Fibroblast of villous mesenchyme (primary cell): ENCODE data around the gene MGLL. TPM values are rescaled to one million over a fixed set of nuclear protein-coding genes. Genes with fewer than 3 reads are reported as not detected.

Source experiments
- DNase-seq: peaks from one replicate; pipeline ENCODE4 v3.0.0-alpha.2; 2010; ENCODE audit warnings: low read depth
- H3K4me3 ChIP-seq: 2 replicates; pipeline ENCODE4 v1.5.1; 2011; ENCODE audit warnings: low read depth, mild to moderate bottlenecking, low read length
- CTCF ChIP-seq: IDR thresholded peaks from 2 replicates; pipeline ENCODE4 v1.5.1; 2012; ENCODE audit warnings: low read depth, mild to moderate bottlenecking, low read length; ENCODE audit not compliant: insufficient read depth
- total RNA-seq: library from RNA; depleted of rRNA; stranded (reverse); fragments of >200 nt; gene quantifications from 2 replicates; pipeline ENCODE4 v1.2.3, GENCODE V29; 2012

The MGLL gene
- total RNA-seq, 1 donor: 141 TPM

GRCh38 chr3:127718245-127718915 is 103.9 kb downstream of the MGLL start:
- H3K4me3 ChIP-seq: no peak overlapping the region
- no peak for TF ChIP-seq CTCF
- DNase-seq: no peak

- H3K4me3 ChIP-seq: no peak overlapping the region
- TF ChIP-seq CTCF: no peak
- no peak for DNase-seq
Measured at GRCh38 chr3:127717357-127718244, 104.7 kb downstream of the MGLL start.

DNA sequence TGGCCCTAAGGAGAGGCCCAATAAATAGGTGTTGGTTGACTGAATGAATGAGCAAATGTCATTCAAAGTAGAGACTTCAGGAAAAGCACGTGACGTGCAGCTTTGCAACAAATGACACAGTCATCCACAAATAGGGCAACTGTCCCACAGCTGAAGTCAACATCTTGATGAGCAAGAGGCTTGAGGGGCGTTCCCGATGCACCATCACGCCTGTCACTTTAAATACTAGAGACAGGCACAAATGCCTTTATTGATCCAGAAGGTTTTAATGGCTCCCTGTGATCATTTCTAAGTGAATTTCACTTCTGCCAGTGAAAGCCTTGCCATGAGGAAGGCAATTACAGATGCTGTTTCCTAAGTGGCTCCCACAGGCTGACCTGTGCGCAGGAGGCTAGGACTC is 105.9 kb downstream of the MGLL start:
- no peak overlapping the region for H3K4me3 ChIP-seq
- no peak for TF ChIP-seq CTCF
- no peak for DNase-seq

- DNase-seq: no peak
- H3K4me3 ChIP-seq: no peak overlapping the region
- TF ChIP-seq CTCF: no peak
Measured at GRCh38 chr3:127715532-127715931, 106.8 kb downstream of the MGLL start.

GRCh38 chr3:127714866-127715265 is 107.4 kb downstream of the MGLL start:
- no peak for TF ChIP-seq CTCF
- no peak overlapping the region for H3K4me3 ChIP-seq
- no peak for DNase-seq

DNA sequence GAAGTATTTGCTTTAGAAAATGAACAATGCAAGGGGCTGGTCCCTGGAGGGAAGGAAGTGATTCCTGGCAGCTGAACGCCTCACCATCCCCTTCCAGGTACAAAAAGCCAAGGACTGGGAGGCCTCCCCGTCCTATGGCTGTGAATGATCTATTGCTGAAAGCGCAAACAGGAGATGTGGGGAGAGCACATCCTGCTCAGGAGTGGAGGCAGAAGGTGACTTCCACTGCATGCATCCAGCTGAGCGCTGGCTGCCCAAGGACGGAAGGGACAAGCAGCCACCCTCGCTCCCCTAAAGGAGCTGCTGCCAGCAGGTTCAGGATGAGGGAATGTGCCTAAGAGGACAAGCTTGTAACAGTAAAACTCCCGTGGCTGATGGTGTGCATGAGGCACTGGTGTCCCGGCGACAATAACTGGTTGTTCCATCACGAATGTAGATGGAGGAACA is 108.2 kb downstream of the MGLL start:
- no peak for TF ChIP-seq CTCF
- no peak for DNase-seq
- H3K4me3 ChIP-seq: no peak overlapping the region
